Motor neuron (in vitro differentiated cells): ENCODE data around the gene TLR6. TPM values are rescaled to one million over a fixed set of nuclear protein-coding genes. Genes with fewer than 3 reads are reported as not detected.
"Not testable (repeated sequence)": the region's sequence is repeated elsewhere in the genome, so short reads cannot be mapped to it uniquely, and the experiment has no call there.

Experiments
- ATAC-seq, 8 experiments: fragments of 200-7000 bp; cut with Tn5 transposase; replicated peaks in 6 of 8; 2 replicates each; pipeline ENCODE4 v1.8.0; 2021; ENCODE audit warnings: mild to moderate bottlenecking in 8 of 8, moderate library complexity in 8 of 8
- H3K27ac ChIP-seq, 2 donors: fragments of 250-450 bp; sonication (Bioruptor Pico); 2 replicates each; pipeline ENCODE4 v1.9.0; 2021; ENCODE audit warnings: antibody characterized with exemption in 2 of 2, mild to moderate bottlenecking in 2 of 2, moderate library complexity in 1 of 2
- H3K4me1 ChIP-seq, 2 donors: fragments of 250-450 bp; sonication (Bioruptor Pico); replicated peaks in 1 of 2; 2 replicates each; pipeline ENCODE4 v1.6.1; 2021; ENCODE audit warnings: antibody characterized with exemption in 2 of 2, mild to moderate bottlenecking in 2 of 2, moderate library complexity in 1 of 2
- H3K4me3 ChIP-seq, 5 donors: fragments of 250-450 bp; sonication (Bioruptor Pico); 2 replicates each; pipeline ENCODE4 v1.9.0; 2021; ENCODE audit warnings: antibody characterized with exemption in 5 of 5, mild to moderate bottlenecking in 5 of 5, moderate library complexity in 4 of 5
- WGBS, 10 experiments: fragments of 450-650 bp; shearing (Covaris generic); methylation state at CpG; one replicate each; pipeline ENCODE4 v1.0.0; 2022; 5-methylcytosine and 5-hydroxymethylcytosine counted together
- in situ Hi-C, 9 experiments: fragments of 400-800 bp; cut with MboI; loops; one replicate each; pipeline ENCODE4 v1.15.0; 2021; ENCODE audit warnings: low sequenced_read_pairs in 9 of 9, low pct_unique_long_range_greater_than_20kb in 2 of 9; ENCODE audit not compliant: unreplicated experiment in 9 of 9
- total RNA-seq, 8 experiments: library from RNA; unstranded; fragments of 300-600 nt; gene quantifications; 2 replicates each; pipeline versions ENCODE4 v1.2.3 to v1.2.4, GENCODE V29; 2022

TLR6 gene
- total RNA-seq, 8 experiments from 2014 or later, result 0.09 to 2.7 (median 0.27) TPM

GRCh38 chr4:38788317-38788716 is 68.3 kb downstream of the TLR6 start:
- in situ Hi-C loops, result loop anchor here in 1 of 9 experiments (25.0 kb wide), 1 partner anchor 601 kb away; no protein-coding TSS in a partner anchor

GRCh38 chr4:38787693-38788092 is 68.9 kb downstream of the TLR6 start:
- in situ Hi-C loops, result loop anchor here in 1 of 9 experiments (25.0 kb wide), 1 partner anchor 600 kb away; no protein-coding TSS in a partner anchor
- ATAC-seq, result no peak
- WGBS, 10 experiments, result 25 to 81% (median 67%) methylated on average over 1 to 4 of the region's 4 CpGs
- no peaks in the 10 kb centered on the region for H3K4me1 ChIP-seq
- no peak overlapping the region for H3K27ac ChIP-seq
- H3K4me3 ChIP-seq, result no peak overlapping the region

More at GRCh38 chr4:38788317-38788716, 68.3 kb downstream of the TLR6 start:
- Histone ChIP-seq H3K4me1 (no peaks in the 10 kb centered on the region), H3K27ac (no peak overlapping the region), H3K4me3 (no peak overlapping the region)
- ATAC-seq, result no peak
- WGBS, 10 experiments, result 0 to 100% (median 33%) methylated on average over 1 of the region's 1 CpG; no CpG with 5 or more reads in 3 of the 10 experiments

DNA sequence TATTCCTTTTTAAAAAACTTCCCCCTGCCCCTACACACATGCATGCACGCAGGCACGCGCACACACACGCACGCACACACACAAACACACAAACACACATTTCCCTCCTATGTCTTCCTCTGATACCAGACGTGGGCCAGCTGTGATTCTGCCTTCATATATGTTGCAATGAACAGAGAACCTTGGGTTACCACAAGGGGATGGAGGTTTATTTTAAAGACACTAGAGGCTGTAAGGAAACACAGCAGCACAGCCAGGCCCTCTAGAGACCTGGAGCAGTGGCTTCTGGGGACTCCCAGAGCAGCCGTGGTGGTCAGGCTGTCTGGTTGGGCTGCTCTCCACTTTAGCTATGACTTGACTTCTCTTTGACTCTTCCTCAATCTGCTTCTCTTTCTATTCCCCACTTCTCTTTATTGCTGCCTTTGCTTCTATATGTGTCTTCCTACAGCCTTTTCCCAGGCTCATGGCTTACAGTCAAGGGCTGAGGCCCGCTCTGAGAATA is 70.7 kb downstream of the TLR6 start:
- Histone ChIP-seq H3K4me1 (no peaks in the 10 kb centered on the region), H3K27ac (no peak overlapping the region), H3K4me3 (no peak overlapping the region)
- ATAC-seq, result no peak
- in situ Hi-C loops, result loop anchor here in 1 of 9 experiments (25.0 kb wide), 1 partner anchor 599 kb away; no protein-coding TSS in a partner anchor
- 60 to 100% (median 79%) methylated on average over 1 to 7 of the region's 8 CpGs; no CpG with 5 or more reads in 4 of the 10 experiments for WGBS, 10 experiments

DNA sequence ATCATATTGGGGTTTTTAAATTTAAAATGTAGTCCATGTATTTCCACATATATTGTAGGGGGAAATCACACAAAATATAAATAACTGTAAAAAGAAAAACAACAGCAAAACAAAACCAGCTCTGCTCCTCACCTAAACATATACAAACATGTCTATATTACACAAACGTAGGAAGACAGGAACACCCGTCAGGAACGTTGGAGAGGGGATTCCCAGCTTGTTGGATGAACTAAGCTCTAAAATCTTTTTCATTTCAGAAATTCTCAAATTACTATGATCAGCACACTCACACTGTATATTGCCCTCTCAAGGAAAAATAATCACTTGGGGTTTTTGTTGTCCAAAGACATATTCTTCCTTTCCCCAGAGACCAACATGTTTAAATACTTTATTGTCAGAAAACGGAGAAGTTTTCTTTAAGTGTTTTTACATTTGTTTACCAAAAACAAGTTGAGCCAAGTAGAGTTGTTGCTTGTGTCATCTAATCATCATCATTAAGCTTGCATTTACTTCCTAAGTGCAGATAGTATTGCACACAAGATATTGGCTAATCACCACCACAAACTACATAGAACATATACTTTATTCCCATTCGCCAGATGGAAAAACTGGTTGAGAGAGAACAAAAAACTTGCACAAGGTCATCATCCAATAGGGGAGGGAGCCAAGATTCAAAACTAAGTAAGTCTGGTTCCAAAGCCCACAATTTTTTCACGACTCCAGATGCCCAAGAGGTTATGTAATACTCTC is 71.4 kb downstream of the TLR6 start:
- no peak for ATAC-seq
- WGBS, 10 experiments, result 31 to 100% (median 75%) methylated on average over 1 to 6 of the region's 6 CpGs
- Histone ChIP-seq H3K27ac (no peak overlapping the region), H3K4me3 (no peak overlapping the region), H3K4me1 (no peaks in the 10 kb centered on the region)
- in situ Hi-C loops, result loop anchor here in 1 of 9 experiments (25.0 kb wide), 1 partner anchor 598 kb away; no protein-coding TSS in a partner anchor

DNA sequence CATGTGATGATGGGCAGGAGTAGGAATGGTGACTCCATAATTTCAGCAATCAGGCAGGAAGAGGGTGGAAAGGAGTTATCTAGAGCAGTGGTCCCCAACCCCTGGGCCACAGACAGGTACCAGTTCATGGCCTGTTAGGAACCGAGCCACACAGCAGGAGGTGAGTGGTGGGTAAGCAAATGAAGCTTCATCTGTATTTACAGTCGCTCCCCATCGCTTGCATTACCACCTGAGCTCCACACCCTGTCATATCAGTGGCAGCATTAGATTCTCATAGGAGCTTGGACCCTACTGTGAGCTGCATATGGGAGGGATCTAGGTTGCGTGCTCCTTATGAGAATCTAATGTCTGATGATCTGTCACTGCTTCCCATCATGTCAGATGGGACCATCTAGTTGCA is 72.5 kb downstream of the TLR6 start:
- no peak overlapping the region for H3K27ac ChIP-seq
- ATAC-seq, result no peak
- WGBS, 10 experiments, result 20 to 100% (median 83%) methylated on average over 1 to 3 of the region's 4 CpGs; no CpG with 5 or more reads in 5 of the 10 experiments
- no peak overlapping the region for H3K4me3 ChIP-seq
- in situ Hi-C loops, result loop anchor here in 1 of 9 experiments (25.0 kb wide), 1 partner anchor 597 kb away; no protein-coding TSS in a partner anchor
- no peaks in the 10 kb centered on the region for H3K4me1 ChIP-seq

DNA sequence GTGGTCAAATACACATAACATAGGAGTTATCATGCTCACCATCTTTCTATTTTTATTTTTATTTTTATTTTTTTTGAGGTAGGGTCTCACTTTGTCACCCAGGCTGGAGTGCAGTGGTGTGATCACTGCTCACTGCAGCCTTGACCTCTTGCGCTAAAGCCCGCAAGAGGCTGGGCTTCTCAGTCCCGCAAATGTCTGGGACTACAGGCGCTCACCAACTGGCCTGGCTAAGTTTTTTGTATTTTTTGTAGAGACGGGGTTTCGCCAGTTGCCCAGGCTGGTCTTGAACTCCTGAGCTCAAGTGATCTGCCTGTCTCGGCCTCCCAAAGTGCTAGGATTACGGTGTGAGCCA is 73.5 kb downstream of the TLR6 start:
- H3K4me1 ChIP-seq, result no peaks in the 10 kb centered on the region
- H3K4me3 ChIP-seq, result no peak overlapping the region
- peak in 1 of 8 experiments; percentile 16 for ATAC-seq
- no peak overlapping the region for H3K27ac ChIP-seq
- in situ Hi-C loops, result loop anchor here in 1 of 9 experiments (25.0 kb wide), 1 partner anchor 596 kb away; no protein-coding TSS in a partner anchor
- WGBS, 10 experiments, result 64 to 97% (median 89%) methylated on average over 1 to 8 of the region's 8 CpGs; no CpG with 5 or more reads in 3 of the 10 experiments

- H3K4me1 ChIP-seq, result no peaks in the 10 kb centered on the region
- H3K27ac ChIP-seq, result no peak within 1 kb of the TSS
- H3K4me3 ChIP-seq, result no peak within 1 kb of the TSS
- 15 to 79% (median 31%) methylated on average over 5 to 12 of the region's 12 CpGs for WGBS, 10 experiments
- in situ Hi-C loops, result loop anchor here in 1 of 9 experiments (25.0 kb wide), 1 partner anchor 595 kb away; no protein-coding TSS in a partner anchor
- ATAC-seq, result peak; percentile 49 to 72 (median 60)
These were observed 74.0 kb downstream of the TLR6 start, which contains the start of gene TLR10 for GRCh38 chr4:38782452-38783108. TSS of gene TLR10 (minus strand) at chr4:38782990. CDS start at chr4:38775590, 7,400 bp downstream.

DNA sequence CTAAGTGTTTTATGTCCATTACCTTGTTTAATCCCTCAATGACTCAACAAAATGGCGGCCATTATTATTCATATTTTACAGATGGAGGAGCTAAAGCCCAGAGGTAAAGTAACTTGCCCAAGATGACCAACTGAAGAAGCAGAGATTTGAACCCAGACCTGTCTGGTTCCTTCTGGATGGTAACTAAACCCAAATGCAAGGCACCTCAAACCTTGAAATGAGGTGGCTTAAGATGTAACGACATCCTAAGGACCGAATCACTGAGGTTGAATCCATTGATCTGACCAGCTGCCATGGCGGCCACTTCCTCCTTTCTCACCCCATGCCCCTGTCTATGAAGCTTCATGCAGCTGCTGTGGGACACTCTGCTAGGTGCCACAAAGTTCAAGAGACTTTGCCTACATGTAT is 74.8 kb downstream of the TLR6 start:
- WGBS, 10 experiments, result 50 to 100% (median 93%) methylated on average over 1 to 4 of the region's 4 CpGs; no CpG with 5 or more reads in 2 of the 10 experiments
- ATAC-seq, result no peak
- H3K4me3 ChIP-seq, result no peak overlapping the region
- in situ Hi-C loops, result loop anchor here in 1 of 9 experiments (25.0 kb wide), 1 partner anchor 595 kb away; no protein-coding TSS in a partner anchor
- H3K27ac ChIP-seq, result no peak overlapping the region
- H3K4me1 ChIP-seq, result no peaks in the 10 kb centered on the region

- H3K27ac ChIP-seq, result no peak overlapping the region
- H3K4me3 ChIP-seq, result no peak overlapping the region
- H3K4me1 ChIP-seq, result no peaks in the 10 kb centered on the region
- in situ Hi-C loops, result loop anchor here in 1 of 9 experiments (25.0 kb wide), 1 partner anchor 594 kb away; no protein-coding TSS in a partner anchor
- ATAC-seq, result no peak
- 40 to 100% (median 100%) methylated on average over 1 to 3 of the region's 4 CpGs; no CpG with 5 or more reads in 1 of the 10 experiments for WGBS, 10 experiments
These were observed 75.7 kb downstream of the TLR6 start for GRCh38 chr4:38780833-38781484.

GRCh38 chr4:38779790-38780189 is 76.8 kb downstream of the TLR6 start:
- Histone ChIP-seq H3K4me1 (no peaks in the 10 kb centered on the region), H3K27ac (no peak overlapping the region), H3K4me3 (no peak overlapping the region)
- in situ Hi-C loops, result loop anchor here in 1 of 9 experiments (25.0 kb wide), 1 partner anchor 592 kb away; no protein-coding TSS in a partner anchor
- peak in 3 of 8 experiments; percentile 32 to 97 (median 57) for ATAC-seq
- 0 to 91% (median 67%) methylated on average over 1 to 5 of the region's 5 CpGs; no CpG with 5 or more reads in 1 of the 10 experiments for WGBS, 10 experiments

DNA sequence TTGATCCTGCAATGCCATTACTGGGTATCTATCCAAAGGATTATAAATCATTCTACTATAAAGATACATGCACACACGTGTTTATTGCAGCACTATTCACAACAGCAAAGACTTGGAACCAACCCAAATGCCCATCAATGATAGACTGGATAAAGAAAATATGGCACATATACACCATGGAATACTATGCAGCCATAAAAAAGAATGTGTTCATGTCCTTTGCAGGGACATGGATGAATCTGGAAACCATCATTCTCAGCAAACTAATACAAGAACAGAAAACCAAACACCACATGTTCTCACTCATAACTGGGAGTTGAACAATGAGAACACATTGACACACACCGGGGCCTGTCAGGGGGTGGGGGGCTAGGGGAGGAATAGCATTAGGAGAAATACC is 78.7 kb downstream of the TLR6 start:
- H3K27ac ChIP-seq, H3K4me3 ChIP-seq, H3K4me1 ChIP-seq, ATAC-seq: not testable (repeated sequence)
- in situ Hi-C loops, result loop anchor here in 1 of 9 experiments (25.0 kb wide), 1 partner anchor 591 kb away; no protein-coding TSS in a partner anchor
- 0 to 100% (median 72%) methylated on average over 1 of the region's 2 CpGs; no CpG with 5 or more reads in 6 of the 10 experiments for WGBS, 10 experiments

DNA sequence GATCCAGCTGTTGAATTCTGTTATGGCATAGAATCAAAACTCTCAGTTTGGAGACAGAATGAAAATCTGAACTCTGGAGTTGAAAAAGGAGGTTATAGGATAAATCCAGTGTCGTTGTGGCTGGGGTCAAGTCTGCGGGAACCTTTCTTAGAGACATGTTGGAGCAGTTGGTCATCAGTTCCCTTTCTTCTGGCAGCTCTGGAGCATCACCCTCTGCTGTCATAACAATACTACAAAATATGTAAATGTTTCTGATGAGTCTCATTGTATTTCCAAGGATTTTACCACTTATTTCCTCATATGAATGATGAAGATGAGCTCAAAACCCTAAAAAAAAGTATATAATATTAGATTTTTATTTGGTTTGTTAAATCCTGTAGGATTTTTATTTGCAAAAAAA is 81.3 kb downstream of the TLR6 start:
- ATAC-seq, result no peak
- H3K4me1 ChIP-seq, result no peaks in the 10 kb centered on the region
- WGBS, 10 experiments, result 40 to 100% (median 81%) methylated on average over 1 to 2 of the region's 2 CpGs; no CpG with 5 or more reads in 3 of the 10 experiments
- in situ Hi-C loops, result loop anchor here in 1 of 9 experiments (25.0 kb wide), 1 partner anchor 588 kb away; no protein-coding TSS in a partner anchor
- no peak overlapping the region for H3K4me3 ChIP-seq
- no peak overlapping the region for H3K27ac ChIP-seq
